GM12801 (cell line): ENCODE data around the gene HPS6.

Source experiments
- TF ChIP-seq, protein P1 (sequence below): IDR thresholded peaks from one replicate; pipeline ENCODE4 v1.5.1; 2011; ENCODE audit warnings: control low read depth; ENCODE audit not compliant: insufficient read length; ENCODE audit errors: extremely low read depth

The HPS6 gene

DNA sequence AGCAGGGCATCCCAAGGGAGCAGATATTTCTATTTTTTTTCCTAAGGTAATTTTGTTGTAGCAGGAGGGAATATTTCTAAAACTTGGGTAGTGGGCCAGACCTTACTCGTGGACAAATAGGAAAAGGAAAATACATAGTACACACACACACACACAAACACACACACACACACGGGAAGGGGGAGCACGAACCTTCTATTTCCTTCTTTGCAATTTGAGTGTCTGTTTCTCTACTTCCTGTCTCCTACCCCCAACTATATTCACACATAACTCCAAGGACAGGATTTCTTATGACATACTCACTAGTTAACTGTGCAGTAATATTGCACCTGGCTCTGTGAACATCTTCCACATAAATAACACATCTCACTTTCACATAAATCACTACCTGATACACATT lies 50.6 kb downstream of the HPS6 start:
- TF ChIP-seq, protein P1, sequence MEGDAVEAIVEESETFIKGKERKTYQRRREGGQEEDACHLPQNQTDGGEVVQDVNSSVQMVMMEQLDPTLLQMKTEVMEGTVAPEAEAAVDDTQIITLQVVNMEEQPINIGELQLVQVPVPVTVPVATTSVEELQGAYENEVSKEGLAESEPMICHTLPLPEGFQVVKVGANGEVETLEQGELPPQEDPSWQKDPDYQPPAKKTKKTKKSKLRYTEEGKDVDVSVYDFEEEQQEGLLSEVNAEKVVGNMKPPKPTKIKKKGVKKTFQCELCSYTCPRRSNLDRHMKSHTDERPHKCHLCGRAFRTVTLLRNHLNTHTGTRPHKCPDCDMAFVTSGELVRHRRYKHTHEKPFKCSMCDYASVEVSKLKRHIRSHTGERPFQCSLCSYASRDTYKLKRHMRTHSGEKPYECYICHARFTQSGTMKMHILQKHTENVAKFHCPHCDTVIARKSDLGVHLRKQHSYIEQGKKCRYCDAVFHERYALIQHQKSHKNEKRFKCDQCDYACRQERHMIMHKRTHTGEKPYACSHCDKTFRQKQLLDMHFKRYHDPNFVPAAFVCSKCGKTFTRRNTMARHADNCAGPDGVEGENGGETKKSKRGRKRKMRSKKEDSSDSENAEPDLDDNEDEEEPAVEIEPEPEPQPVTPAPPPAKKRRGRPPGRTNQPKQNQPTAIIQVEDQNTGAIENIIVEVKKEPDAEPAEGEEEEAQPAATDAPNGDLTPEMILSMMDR, result no peak

- TF ChIP-seq, protein P1, result no peak
Observed at GRCh38 chr10:102116656-102117055, 51.5 kb downstream of the HPS6 start.
